Transverse colon (tissue), 4 donors: ENCODE data around the gene SMYD3. TPM values are rescaled to one million over a fixed set of nuclear protein-coding genes. Genes with fewer than 3 reads are reported as not detected.

Experiments
- DNase-seq: peaks from one replicate; pipeline ENCODE4 v3.0.0-alpha.2; 2019
- H3K27ac ChIP-seq, 4 donors: fragments of 200-600 bp; sonication (generic); 2 replicates each; pipeline ENCODE4 v1.5.1; 2016 to 2018; ENCODE audit warnings: inconsistent platforms in 4 of 4
- H3K27me3 ChIP-seq: fragments of 200-600 bp; sonication (generic); 2 replicates; pipeline ENCODE4 v1.5.1; 2017; ENCODE audit warnings: inconsistent platforms
- H3K36me3 ChIP-seq, 4 donors: fragments of 200-600 bp; sonication (generic); 2 replicates each; pipeline ENCODE4 v1.5.1; 2017 to 2019; ENCODE audit warnings: inconsistent platforms in 4 of 4
- H3K4me1 ChIP-seq, 4 donors: fragments of 200-600 bp; sonication (generic); 2 replicates each; pipeline ENCODE4 v1.5.1; 2017 to 2020; ENCODE audit warnings: inconsistent platforms in 4 of 4
- H3K4me3 ChIP-seq, 4 donors: fragments of 200-600 bp; sonication (generic); 1 replicate in 1 of 4; 2 replicates in 3 of 4; pipeline versions ENCODE4 v1.5.1 to v1.6.1; 2017 to 2019; ENCODE audit warnings: inconsistent platforms in 4 of 4
- H3K9me3 ChIP-seq, 2 donors: fragments of 200-600 bp; sonication (generic); 2 replicates each; pipeline ENCODE4 v1.5.1; 2017 to 2019; ENCODE audit warnings: inconsistent platforms in 2 of 2
- EP300 ChIP-seq: sonication (generic); formaldehyde crosslinking; IDR thresholded peaks from one replicate; pipeline ENCODE4 v1.6.1; 2017; ENCODE audit warnings: antibody characterized with exemption, low read depth
- POLR2A ChIP-seq: fragments of 450-650 bp; IDR thresholded peaks from one replicate; pipeline ENCODE4 v1.6.1; 2016; ENCODE audit warnings: antibody characterized with exemption, mild to moderate bottlenecking, moderate library complexity
- POLR2AphosphoS5 ChIP-seq, 3 donors: sonication (generic); formaldehyde crosslinking; IDR thresholded peaks; one replicate each; pipeline ENCODE4 v1.6.1; 2016; ENCODE audit warnings: antibody characterized with exemption in 3 of 3
- WGBS, 2 donors: methylation state at CpG; one replicate each; pipeline ENCODE4 v1.1.5; 2018; ENCODE audit warnings: low coverage in 1 of 2; 5-methylcytosine and 5-hydroxymethylcytosine counted together
- in situ Hi-C, 4 donors: fragments of 200-750 bp; cut with MboI; loops; one replicate each; pipeline versions ENCODE4 v1.15.0 to v1.15.1; 2017; ENCODE audit warnings: low sequenced_read_pairs in 3 of 4, low pct_ligation_motif_present in 1 of 4, low pct_unique_long_range_greater_than_20kb in 1 of 4
- intact Hi-C: fragments of 100-400 bp; cut with DNase I; formaldehyde crosslinking; loops from one replicate; pipeline ENCODE4 v1.15.1; 2023; ENCODE audit warnings: low total_unique reads
- total RNA-seq, 4 donors: library from RNA; depleted of rRNA; stranded (reverse); fragments of >200 nt; gene quantifications; one replicate each; pipeline ENCODE4 v1.1.0, GENCODE V29; 2016
- TF ChIP-seq, protein P1 (sequence below), 5 experiments: fragments of 200-600 bp in 3 of 5; fragments of 450-650 bp in 2 of 5; sonication (generic) in 3 of 5; IDR thresholded peaks; 1 replicate in 2 of 5; 2 replicates in 3 of 5; pipeline ENCODE4 v1.5.1; 2016 to 2017; ENCODE audit warnings: antibody characterized with exemption in 5 of 5, inconsistent platforms in 3 of 5, mild to moderate bottlenecking in 2 of 5, moderate library complexity in 1 of 5

Gene SMYD3
- total RNA-seq, 4 donors from 2014 or later: 10.5 to 31.3 (median 25.8) TPM

DNA sequence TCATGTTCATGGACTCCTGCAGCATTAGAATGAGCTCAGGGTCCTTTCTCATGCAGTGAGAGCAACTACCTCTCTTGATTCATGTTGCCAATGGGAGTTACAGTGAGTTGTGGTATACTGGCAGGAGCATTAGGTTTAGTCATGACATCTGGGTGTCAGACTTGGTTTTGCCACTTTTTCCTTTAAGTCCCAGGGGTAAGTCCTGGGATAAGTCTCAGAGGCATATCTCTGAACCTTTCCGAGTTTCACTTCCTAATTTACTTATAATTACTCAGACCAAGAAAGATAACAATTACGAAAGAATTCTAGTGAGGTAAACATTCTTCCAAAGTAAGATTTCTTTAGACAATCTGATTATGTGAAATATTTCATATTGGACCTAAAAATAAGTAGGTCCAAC, 606.0 kb downstream of the SMYD3 start:
- Histone ChIP-seq H3K27me3 (no peaks in the 10 kb centered on the region), H3K27ac (no peak overlapping the region), H3K36me3 (no peaks in the 10 kb centered on the region), H3K4me3 (no peak overlapping the region), H3K4me1 (no peaks in the 10 kb centered on the region), H3K9me3 (no peaks in the 10 kb centered on the region)
- intact Hi-C loops (no loop called here), in situ Hi-C loops (no loop called here)
- no peak for TF ChIP-seq POLR2A
- TF ChIP-seq, protein P1, sequence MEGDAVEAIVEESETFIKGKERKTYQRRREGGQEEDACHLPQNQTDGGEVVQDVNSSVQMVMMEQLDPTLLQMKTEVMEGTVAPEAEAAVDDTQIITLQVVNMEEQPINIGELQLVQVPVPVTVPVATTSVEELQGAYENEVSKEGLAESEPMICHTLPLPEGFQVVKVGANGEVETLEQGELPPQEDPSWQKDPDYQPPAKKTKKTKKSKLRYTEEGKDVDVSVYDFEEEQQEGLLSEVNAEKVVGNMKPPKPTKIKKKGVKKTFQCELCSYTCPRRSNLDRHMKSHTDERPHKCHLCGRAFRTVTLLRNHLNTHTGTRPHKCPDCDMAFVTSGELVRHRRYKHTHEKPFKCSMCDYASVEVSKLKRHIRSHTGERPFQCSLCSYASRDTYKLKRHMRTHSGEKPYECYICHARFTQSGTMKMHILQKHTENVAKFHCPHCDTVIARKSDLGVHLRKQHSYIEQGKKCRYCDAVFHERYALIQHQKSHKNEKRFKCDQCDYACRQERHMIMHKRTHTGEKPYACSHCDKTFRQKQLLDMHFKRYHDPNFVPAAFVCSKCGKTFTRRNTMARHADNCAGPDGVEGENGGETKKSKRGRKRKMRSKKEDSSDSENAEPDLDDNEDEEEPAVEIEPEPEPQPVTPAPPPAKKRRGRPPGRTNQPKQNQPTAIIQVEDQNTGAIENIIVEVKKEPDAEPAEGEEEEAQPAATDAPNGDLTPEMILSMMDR (IDR thresholded peaks at IDR 0.05): no peak
- no peak for TF ChIP-seq EP300
- no peak for TF ChIP-seq POLR2AphosphoS5 (IDR thresholded peaks at IDR 0.05)
- no peak for DNase-seq
- WGBS, 2 donors: 88 to 94% methylated on average over 2 of the region's 2 CpGs

DNA sequence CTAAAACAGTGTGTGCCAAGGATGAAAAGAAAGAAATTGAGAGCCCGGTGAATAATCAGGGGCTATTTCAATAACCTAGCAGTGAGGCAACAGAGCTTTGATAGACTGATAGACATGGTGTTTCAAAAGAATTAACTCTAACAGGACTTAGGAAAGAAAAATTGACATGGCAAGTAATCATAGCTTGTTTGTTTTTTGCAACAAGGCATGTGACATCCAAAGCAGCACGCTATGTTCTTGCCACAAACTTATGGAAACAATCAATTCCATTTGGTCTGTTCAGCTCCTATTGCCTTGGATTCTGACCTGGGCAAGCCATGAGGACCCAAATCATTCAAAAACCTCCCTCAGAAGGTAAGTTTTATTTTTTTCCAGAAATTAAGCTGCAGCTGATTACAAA, 608.5 kb downstream of the SMYD3 start:
- Histone ChIP-seq H3K4me3 (no peak overlapping the region), H3K27ac (no peak overlapping the region), H3K9me3 (no peaks in the 10 kb centered on the region), H3K4me1 (no peaks in the 10 kb centered on the region), H3K36me3 (no peaks in the 10 kb centered on the region), H3K27me3 (no peaks in the 10 kb centered on the region)
- WGBS, 2 donors: 97 to 100% methylated on average over 2 of the region's 2 CpGs
- in situ Hi-C loops: no loop called here
- TF ChIP-seq POLR2AphosphoS5 (IDR thresholded peaks at IDR 0.05): no peak
- TF ChIP-seq POLR2A: no peak
- TF ChIP-seq, protein P1 (IDR thresholded peaks at IDR 0.05): no peak
- TF ChIP-seq EP300: no peak
- intact Hi-C loops: no loop called here
- DNase-seq: no peak

DNA sequence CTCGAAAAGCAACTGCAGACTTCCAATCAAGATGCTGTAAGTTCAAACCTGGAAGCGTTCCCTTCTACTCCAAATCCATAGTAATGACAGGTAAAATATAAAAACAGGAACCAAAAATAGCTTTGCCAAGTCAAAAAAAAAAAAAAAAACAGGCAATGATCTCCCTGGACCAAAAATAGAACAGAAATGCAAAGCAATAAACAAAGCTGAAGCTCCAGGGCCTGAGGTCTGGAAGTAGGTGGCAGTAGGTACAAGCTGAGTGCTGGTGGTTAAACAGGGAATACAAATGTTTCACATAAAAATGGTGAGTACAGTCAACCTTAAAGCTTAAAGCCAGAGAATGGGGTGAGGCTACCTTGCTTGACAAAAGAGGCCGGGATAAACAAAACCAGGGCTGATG, 610.8 kb downstream of the SMYD3 start:
- no peaks in the 10 kb centered on the region for H3K9me3 ChIP-seq
- no peaks in the 10 kb centered on the region for H3K36me3 ChIP-seq
- in situ Hi-C loops: no loop called here
- intact Hi-C loops: no loop called here
- no peaks in the 10 kb centered on the region for H3K4me1 ChIP-seq
- no peak overlapping the region for H3K4me3 ChIP-seq
- H3K27ac ChIP-seq: no peak overlapping the region
- WGBS, 2 donors: 89 to 97% methylated on average over 2 to 3 of the region's 3 CpGs
- no peak for DNase-seq
- no peaks in the 10 kb centered on the region for H3K27me3 ChIP-seq
- TF ChIP-seq POLR2A (no peak), POLR2AphosphoS5 (IDR thresholded peaks at IDR 0.05) (no peak), EP300 (no peak)
- TF ChIP-seq, protein P1 (IDR thresholded peaks at IDR 0.05): no peak

DNA sequence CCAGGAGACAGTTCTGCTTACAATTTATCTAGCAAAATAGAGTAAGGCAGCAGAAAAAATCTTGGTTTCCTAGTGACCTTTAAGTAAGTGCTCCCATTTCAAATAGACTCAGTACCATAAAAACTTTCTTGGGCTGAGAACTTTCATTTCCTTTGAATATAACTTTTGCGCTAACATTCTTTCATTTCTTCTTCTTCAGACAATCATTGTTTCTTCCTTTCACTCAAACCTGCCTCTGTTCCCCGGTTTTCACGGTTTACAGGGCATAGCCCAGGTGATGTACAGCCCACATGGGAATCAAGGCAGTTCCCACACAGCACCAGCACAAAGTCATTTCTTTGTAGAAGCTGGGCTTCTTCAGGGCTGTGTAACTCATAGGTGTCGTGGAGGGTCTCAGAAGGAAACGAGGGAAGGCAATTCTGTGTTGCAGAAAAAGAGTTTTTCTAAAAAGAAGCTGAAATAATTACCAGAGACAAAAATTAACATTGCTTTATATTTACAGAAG, 611.6 kb downstream of the SMYD3 start:
- H3K4me1 ChIP-seq: no peaks in the 10 kb centered on the region
- in situ Hi-C loops: no loop called here
- WGBS, 2 donors: 76 to 78% methylated on average over 5 of the region's 5 CpGs
- no peak overlapping the region for H3K27ac ChIP-seq
- no peak for TF ChIP-seq POLR2AphosphoS5 (IDR thresholded peaks at IDR 0.05)
- TF ChIP-seq, protein P1 (IDR thresholded peaks at IDR 0.05): no peak
- TF ChIP-seq EP300: no peak
- no peak for TF ChIP-seq POLR2A
- no peaks in the 10 kb centered on the region for H3K9me3 ChIP-seq
- intact Hi-C loops: no loop called here
- DNase-seq: no peak
- H3K4me3 ChIP-seq: no peak overlapping the region
- no peaks in the 10 kb centered on the region for H3K27me3 ChIP-seq
- no peaks in the 10 kb centered on the region for H3K36me3 ChIP-seq
